ENCODE measurements around the gene LRP1B.

Gene LRP1B

GRCh38 chr2:140384946-140385345, 1745.9 kb downstream of the LRP1B start:
- H3K27ac ChIP-seq = no peak overlapping the region
- no peak for TF ChIP-seq CTCF (conservative IDR thresholded peaks at IDR 0.05)

- no peak for TF ChIP-seq CTCF (conservative IDR thresholded peaks at IDR 0.05)
- H3K27ac ChIP-seq = no peak overlapping the region
Measured at GRCh38 chr2:140383781-140384180, 1747.0 kb downstream of the LRP1B start.

- no peak for TF ChIP-seq CTCF (conservative IDR thresholded peaks at IDR 0.05)
- H3K27ac ChIP-seq = no peak overlapping the region
Measured at GRCh38 chr2:140376686-140377085, 1754.1 kb downstream of the LRP1B start.

- no peak overlapping the region for H3K27ac ChIP-seq
- TF ChIP-seq CTCF (conservative IDR thresholded peaks at IDR 0.05) = no peak
Measured at GRCh38 chr2:140363131-140363530, 1767.7 kb downstream of the LRP1B start.

- TF ChIP-seq CTCF (conservative IDR thresholded peaks at IDR 0.05) = no peak
- no peak overlapping the region for H3K27ac ChIP-seq
Measured at GRCh38 chr2:140362361-140362760, 1768.5 kb downstream of the LRP1B start.

- no peak overlapping the region for H3K27ac ChIP-seq
- TF ChIP-seq CTCF (conservative IDR thresholded peaks at IDR 0.05) = no peak
Measured at GRCh38 chr2:140359056-140359771, 1771.6 kb downstream of the LRP1B start.

GRCh38 chr2:140356697-140357096, 1774.1 kb downstream of the LRP1B start:
- H3K27ac ChIP-seq = no peak overlapping the region
- no peak for TF ChIP-seq CTCF (conservative IDR thresholded peaks at IDR 0.05)
